DMS79 (cell line): Measurements from ENCODE around the gene SAMD11.
"Not testable (repeated sequence)": the region's sequence is repeated elsewhere in the genome, so short reads cannot be mapped to it uniquely, and the experiment has no call there.

Source experiments
- DNase-seq: peaks from one replicate; lab custom pipeline; 2025; lab: John Stamatoyannopoulos, UW

The SAMD11 gene

DNA sequence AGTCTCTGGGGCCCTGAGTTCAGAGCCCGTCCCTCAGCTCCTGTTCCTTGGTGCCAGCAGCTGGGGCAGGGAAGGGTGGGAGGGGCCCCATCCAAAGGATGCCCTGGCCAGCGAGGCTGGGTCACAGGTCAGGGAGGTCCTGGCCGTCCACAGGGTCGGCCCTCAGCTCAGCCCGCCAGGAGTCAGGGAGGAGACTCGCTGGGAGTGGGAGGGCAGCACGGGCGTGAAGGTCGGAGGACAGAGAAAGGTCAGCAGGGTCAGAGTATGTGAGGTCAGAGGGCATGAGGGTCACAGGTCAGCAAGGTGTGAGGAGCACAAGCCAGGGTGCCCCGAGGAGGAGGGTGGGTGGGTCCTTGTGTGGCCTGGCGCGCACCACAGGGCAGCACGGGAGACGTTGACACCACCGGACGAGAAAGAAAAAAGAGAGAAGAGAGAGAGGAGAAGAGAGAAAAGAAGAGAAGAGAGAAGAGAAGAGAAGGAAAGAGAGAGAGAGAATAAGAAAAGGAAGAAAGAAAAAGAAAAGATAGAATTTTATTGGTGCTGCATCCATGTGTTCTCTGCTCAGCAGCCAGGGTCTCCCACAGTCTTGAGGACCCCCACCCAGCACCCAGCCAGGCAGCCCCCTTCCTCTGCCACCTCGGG is 51.1 kb downstream of the SAMD11 start:
- no peak for DNase-seq

- DNase-seq: no peak
Observed at GRCh38 chr1:975365-975764, 51.6 kb downstream of the SAMD11 start.

GRCh38 chr1:975896-976683 is 52.4 kb downstream of the SAMD11 start:
- peak; percentile 51 for DNase-seq

GRCh38 chr1:976791-977190 is 53.1 kb downstream of the SAMD11 start:
- DNase-seq: not testable (repeated sequence)

- no peak for DNase-seq
Observed at GRCh38 chr1:978069-978834, 54.5 kb downstream of the SAMD11 start.

- no peak for DNase-seq
Observed at GRCh38 chr1:978835-979743, 55.4 kb downstream of the SAMD11 start.

GRCh38 chr1:979744-980072 is 56.0 kb downstream of the SAMD11 start:
- no peak for DNase-seq

- DNase-seq: no peak
Observed at GRCh38 chr1:980137-980571, 56.4 kb downstream of the SAMD11 start.

DNA sequence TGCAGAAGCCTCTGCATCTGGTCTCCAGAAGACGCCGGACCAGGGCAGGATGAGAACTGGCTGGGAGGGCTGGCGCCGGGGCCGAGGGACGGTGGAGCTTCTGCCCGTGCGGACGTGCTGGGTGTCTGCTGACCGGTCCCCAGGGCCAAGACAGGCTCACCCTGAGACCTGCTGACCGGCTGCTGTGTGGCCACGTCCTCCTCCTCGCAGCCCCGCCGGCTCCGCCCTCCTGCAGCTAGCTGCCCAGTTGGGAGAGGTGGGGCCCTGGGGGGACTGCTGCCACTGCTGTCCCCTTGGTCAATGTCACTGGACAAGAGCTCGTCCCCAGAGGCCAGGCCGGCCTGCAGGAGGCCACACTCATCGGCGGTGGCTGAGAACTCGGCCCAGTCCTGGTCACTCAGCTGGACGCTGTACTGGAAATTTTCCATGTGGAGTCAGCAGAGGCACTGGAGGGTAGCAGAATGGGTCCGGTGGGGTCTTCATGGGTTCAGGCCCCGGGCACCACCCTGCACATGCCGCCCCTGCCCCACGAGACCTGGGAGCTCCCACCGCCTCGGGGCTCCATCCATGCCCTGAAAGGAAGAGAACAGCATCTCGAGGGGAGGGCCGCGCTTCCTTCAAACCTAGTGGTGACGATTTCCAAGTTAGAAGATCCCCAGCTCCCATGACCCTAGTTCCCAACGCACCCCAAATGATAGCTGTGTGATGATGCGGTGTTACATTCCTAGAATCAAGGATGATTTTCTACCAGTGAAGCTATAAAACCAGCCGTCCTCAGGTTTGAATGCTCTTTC is 57.1 kb downstream of the SAMD11 start:
- DNase-seq: no peak

GRCh38 chr1:981491-981954 is 57.8 kb downstream of the SAMD11 start:
- DNase-seq: no peak

DNA sequence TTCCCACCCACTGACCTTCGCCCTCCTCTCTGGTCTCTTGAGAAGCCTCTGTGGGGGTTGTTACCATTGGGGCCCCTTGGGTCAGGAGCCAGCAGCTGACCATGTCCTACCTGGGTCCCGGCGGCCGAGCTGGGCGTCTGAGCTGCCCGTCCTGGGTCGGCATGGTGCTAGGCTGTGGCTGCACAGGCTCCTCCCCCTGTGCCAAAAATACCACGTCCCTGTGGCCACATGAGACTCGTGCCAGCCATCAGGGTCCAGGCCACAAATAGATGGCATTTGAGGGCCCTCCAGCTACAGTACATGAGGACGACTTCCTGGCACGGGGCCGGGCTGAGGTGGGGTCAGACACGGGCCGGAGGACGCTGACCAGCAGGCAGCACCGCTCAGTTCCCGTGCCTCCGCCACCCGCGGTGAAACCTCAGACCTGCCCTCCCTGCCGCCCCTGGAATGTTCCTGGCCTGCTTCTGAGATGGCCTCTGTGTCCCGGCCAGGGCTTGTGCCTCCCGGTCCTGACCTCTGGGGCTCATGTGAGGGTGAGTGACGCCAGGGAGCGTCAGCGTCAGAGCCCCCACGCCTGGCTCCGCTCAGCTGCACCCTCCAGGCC is 58.3 kb downstream of the SAMD11 start, which contains the start of gene PERM1:
TSS of gene PERM1 (minus strand) at position 139 of the 604 bp plus-strand sequence. CDS start 1,064 bp downstream, outside the sequence.
- no peak for DNase-seq

- DNase-seq: no peak
Observed at GRCh38 chr1:982765-983436, 59.2 kb downstream of the SAMD11 start.

GRCh38 chr1:983798-984475 is 60.2 kb downstream of the SAMD11 start:
- DNase-seq: no peak

DNA sequence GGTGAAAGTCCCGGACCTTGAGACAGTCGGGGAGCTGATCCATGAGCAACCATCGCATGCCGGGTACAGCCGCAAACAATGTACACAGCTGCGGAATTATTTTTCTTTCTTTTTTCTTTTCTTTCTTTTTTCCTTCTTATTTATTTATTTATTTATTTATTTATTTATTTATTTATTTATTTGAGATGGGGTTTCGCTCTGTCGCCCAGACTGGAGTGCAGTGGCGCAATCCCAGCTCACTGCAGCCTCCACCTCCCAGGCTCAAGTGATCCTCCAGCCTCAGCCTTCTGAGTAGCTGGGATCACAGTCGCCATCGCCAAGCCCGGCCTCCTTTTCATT is 60.7 kb downstream of the SAMD11 start:
- DNase-seq: no peak

DNA sequence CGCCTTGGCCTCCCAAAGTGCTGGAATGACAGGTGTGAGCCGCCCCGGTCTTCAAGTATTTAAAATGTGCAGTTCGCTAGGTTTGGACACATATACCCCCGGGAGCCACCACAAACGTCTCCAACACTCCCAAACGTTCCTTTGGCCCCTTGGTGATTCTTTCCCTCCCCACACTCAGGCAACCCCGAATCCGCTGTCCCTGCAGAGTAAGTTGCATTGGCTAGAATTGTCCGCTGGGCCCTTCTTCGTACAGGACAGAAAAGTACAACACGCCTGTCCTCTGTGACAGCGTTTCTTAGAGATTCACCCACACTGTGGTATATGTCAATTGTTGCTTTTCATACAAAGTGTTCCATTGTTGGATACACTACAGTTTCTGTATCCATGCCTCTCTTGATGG is 61.4 kb downstream of the SAMD11 start:
- DNase-seq: no peak

- not testable (repeated sequence) for DNase-seq
Observed at GRCh38 chr1:988061-988460, 64.3 kb downstream of the SAMD11 start.

DNA sequence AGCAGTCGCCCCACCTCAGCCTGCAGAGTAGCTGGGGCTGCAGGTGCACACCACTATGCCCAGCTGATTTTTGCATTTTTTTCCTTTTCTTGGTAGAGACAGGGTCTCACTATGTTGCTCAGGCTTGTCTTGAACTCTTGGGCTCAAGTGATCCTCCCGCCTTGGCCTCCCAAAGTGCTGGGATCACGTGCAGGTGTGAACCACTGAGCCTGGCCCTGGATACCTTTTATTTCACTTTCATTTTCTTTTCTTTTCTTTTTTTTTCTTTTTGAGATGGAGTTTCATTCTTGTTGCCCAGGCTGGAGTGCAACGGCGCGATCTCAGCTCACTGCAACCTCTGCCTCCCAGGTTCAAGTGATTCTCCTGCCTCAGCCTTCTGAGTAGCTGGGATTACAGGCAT is 67.6 kb downstream of the SAMD11 start:
- not testable (repeated sequence) for DNase-seq

DNA sequence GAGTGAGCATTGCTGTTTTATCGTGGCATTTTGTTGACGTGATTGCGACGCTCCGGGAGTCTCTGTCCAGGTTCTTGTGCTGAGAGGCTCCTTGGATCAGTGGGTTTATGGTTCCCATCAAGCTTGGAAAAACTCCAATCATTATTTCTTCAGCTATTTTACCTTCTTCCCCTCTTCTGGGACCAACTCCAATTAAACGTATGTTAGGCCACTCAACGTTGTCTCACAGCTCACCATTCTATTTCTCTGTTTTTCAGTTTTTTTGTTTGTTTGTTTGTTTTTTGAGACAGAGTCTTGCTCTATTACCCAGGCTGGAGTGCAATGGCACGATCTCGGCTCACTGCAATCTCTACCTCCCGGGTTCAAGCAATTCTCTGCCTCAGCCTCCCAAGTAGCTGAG is 68.2 kb downstream of the SAMD11 start:
- DNase-seq: no peak

DNA sequence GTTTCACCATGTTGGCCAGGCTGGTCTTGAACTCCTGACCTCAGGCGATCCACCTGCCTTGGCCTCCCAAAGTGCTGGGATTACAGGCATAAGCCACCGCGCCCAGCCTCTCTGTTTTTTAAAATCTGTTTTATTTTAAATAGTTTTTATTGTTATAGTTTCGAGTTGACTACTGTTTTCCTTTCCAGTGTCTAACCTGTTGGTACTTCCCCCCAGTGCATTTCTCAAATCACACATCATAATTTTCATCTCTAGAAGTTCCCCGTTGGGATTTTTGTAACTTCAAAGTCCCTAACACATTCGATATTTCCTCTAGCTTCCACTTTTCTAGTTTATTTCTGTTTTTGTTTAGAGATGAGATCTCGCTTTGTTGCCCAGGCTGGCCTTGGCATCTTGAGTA is 68.6 kb downstream of the SAMD11 start:
- DNase-seq: no peak
